HG02981 (cell line): ENCODE measurements around the gene PARS2.

ENCODE experiments used
- ATAC-seq: cut with Tn5 transposase; IDR thresholded peaks from one replicate; pipeline ENCODE4 v1.9.1; 2021; ENCODE audit warnings: mild to moderate bottlenecking, moderate library complexity; ENCODE audit not compliant: unreplicated experiment

PARS2 gene

DNA sequence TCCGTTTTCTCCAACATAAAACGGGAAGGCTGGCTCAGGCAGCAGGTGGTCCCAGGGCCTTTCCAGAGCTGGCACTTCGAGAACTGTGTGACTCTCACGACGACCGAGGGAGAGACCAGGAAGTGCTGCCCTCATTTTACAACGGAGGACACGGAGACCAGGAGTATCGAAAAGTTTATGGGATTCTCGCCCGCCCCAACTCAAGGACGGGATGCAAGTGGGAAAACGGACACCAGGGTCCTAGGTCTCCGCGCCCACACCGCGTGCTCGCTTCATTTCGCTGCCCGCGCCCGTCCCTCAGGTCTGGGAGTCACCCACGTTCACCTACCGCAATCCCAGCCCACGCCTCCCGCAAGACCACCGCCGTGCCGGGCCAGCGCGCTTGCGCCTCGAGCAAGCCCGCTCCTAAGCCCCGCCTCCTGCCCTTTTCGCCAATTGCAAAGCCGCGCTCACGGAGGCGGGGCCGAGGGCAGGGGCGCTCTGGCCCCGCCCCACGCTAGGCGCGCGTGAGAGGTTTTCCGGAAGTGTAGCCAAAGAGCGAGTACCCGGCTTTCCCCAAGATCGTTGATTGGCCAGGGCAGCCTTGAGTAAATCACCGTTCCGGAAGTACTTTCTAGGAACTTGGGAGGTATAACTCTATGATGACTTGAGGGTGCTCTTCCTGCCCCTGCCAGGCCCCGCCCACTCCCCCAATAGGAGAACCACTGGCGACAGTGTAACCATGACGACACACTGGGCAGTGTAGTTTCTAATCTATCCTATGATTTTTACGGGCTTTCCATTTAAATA lies at the start of gene PARS2:
TSS of gene PARS2 (minus strand) at position 391 of the 789 bp plus-strand sequence. CDS start 5,362 bp downstream, outside the sequence.
- peak; percentile 97 for ATAC-seq

DNA sequence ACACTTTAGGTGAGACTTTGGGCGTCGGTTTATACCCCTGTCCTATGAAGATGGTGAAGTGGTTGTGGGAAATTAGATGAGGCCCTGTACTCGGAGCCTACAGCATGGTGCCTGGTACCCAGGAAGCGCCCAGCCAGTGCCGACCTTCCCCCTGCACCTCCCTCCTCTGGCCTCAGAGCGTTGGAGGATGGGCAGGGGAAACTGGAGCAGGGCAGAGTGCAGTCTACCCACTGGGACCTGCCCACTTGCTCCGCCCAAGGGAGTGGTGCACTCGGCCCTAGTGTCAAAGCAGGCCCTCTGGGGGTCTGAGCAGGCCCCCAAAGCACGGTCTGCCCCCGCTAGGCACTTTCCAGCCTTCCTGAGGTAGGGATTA lies 49.8 kb upstream of the PARS2 start:
- no peak for ATAC-seq

- ATAC-seq, result no peak
Observed at GRCh38 chr1:54813485-54814125, 49.3 kb upstream of the PARS2 start.

GRCh38 chr1:54812801-54813484 lies 48.6 kb upstream of the PARS2 start:
- ATAC-seq, result peak; percentile 51

GRCh38 chr1:54811739-54812655 lies 47.7 kb upstream of the PARS2 start:
- ATAC-seq, result no peak

DNA sequence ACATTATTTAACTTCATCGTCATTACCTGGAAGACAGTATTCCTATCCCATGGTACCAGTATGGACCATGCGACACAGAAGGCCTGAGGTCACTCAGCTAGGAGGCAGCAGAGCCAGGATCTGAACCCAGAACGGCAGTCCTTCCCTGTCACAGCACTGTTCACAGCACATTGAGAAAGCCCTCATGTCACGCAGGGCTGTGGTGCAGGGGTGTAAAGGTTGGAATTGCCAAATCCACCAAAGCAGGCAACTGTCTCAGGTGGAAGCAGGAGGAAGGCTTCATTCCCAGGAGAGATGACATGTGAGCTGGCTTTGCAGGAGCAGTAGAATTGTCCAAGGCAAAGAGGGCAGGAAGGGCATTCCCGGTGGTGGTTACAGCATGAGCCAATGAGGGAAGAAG lies 46.7 kb upstream of the PARS2 start:
- ATAC-seq, result no peak

DNA sequence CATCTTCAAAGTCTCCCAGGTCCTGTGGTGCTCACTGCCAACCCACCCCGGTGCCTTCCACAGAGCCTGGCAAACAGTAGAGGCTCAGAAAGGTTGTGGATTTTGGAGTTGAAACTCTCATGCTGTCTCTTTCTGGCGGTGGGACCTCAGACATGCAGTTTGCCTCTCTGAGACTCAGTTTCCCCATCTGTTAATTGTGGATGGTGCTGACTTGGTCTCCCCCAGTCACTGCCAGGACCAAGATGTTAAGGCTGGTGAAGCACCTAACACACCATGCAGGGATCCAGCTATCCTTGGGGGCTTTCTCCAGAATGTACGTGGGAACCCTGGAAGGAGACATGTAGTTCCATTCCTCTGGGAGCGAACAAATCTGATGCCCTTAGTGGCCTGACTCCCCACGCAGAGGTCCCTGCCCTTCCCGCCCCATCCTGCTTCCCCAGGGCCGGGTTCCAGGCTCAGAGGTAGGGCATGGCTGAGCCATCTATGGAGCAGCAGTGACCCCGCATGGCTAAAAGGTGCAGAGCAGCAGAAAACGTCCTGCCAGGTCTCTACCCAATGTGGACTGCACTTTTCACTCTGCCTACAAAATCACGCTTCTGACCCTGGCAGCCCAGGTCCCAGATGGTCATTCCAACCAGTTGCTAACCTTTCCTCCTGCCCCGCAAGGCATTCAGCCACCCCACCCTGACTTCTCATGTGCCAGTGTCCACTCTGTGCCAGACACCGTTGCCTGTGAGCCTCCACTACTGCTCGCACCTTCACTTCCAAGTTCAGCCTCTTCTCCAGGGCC lies 46.0 kb upstream of the PARS2 start:
- ATAC-seq, result no peak

- ATAC-seq, result no peak
Observed at GRCh38 chr1:54809496-54810074, 45.3 kb upstream of the PARS2 start.

- ATAC-seq, result no peak
Observed at GRCh38 chr1:54808443-54809207, 44.3 kb upstream of the PARS2 start.

DNA sequence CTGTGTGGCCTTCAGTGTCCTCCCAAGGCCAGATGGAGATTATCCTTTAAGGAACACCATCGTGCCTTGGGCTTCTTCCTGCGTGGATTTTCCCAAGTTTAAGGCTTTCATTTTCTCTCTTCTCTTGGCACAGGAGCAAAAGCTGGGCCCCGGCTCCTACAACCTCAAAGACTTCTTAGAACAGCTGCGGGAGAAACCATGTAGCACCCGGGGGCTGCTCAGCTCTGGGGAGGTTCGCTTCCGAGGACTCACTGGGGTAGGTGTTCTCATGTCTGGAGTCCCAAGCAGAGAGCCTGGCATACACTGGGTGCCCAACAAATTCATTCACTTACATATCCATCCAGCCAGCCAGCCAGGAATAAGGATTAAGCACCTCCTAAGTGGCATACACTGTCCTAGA lies 43.4 kb upstream of the PARS2 start:
- ATAC-seq, result no peak

- no peak for ATAC-seq
Observed at GRCh38 chr1:54806931-54807611, 42.7 kb upstream of the PARS2 start.

DNA sequence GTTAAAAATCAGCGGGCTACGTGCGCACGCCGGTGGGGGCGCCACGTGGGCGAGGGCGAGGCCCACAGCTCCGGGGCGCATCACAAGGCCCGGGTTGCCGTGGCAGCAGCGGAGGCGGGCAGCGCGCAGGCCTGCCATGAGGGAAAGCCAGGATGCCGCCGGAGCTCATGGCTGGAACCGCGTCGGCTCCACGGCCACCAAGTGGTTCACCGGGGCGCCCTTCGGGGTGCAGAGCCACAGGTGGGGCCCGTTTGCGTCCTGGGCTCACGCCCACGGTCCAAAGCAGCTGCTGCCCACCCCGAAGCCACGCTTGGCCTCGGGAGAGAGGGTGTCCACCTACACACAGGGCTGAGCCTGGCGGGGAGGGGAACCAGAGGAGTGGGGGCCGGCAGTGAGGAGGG lies 41.7 kb upstream of the PARS2 start:
- ATAC-seq, result no peak

- no peak for ATAC-seq
Observed at GRCh38 chr1:54805466-54805865, 41.1 kb upstream of the PARS2 start.

DNA sequence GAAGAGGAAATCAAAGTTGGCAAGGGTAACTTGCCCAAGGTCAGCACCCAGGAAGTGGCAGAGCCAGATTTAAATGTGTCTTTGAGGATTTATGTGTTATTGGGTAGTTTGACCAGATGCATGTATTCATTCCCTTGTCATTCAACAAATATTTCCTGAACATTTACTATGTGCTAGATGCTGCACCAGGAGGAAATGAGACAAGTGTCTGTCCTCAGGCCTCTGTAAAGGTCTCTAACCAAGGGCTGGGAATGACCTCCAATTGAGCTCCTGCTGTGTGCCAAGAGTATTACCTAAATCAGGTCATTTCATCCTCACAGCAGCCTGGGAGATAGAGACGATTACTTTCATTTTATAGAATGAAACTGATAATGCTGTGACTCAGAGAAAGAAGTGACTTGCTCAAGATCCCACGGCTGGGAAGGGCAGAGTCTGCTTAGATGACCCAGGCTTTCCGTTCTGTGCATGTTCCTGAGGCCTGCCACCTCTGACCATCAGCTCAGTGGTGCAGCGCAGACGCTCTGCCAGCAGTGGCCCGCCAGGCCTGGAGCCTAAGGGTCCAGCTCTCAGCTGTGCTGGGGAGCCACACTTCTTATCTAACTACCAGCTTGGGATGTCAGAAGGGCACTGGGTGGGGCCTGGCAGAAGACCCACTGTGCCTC lies 40.3 kb upstream of the PARS2 start:
- ATAC-seq, result no peak

GRCh38 chr1:54803761-54804470 lies 39.6 kb upstream of the PARS2 start:
- ATAC-seq, result no peak

DNA sequence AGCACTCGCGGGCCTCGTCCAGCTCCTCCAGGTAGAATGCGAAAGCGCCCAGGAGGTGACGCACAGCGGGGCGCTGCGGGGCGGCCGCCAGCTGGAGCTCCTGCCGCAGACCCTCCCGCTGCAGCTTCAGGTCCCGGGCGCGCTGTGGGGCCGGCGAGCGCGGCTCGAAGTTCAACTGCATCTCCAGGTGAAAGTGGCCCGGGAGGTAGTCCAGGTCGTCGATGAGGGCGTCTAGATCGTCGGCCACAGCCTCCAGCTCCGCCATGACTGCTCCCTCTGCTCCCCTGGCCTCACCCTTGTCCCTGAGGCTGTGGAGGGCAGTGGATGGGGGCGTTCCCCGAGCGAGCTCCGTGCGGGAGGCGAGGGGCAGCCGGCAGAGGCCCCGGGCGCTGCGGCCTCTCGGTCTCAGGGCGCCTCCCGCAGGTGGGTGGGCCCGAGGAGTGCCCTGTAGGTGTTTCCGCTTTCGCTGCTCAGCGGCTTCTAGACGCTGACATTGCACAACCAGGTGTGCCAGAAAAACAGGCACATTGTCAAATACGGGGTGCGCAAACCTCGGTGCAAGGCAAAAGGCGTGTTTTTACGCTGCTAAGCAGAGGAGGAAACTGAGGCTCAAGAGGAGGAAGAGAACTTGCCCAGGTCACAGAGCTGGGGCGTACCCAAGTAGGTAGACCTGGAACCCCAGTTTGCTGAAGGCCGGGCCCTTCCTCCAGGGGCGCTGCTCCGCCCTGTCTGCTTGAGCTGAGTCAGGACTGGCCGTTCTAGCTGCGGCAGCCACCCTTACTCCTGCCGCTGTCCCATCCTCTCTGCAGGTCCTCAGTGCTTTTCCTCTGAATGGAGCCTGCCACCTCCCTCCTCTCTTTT lies 36.8 kb upstream of the PARS2 start, which contains the start of gene TTC22:
TSS of gene TTC22 (minus strand) at position 425 of the 861 bp plus-strand sequence. CDS start at position 265, 160 bp downstream.
- ATAC-seq, result peak; percentile 79
